Central memory CD4-positive, alpha-beta T cell (primary cell): ENCODE measurements around the gene TGFBR2.
A peak's percentile ranks its signal among the peaks of the same experiment; 100 is the strongest.

Experiments
- DNase-seq: peaks from one replicate; pipeline ENCODE4 v3.0.0; 2022

TGFBR2 gene

DNA sequence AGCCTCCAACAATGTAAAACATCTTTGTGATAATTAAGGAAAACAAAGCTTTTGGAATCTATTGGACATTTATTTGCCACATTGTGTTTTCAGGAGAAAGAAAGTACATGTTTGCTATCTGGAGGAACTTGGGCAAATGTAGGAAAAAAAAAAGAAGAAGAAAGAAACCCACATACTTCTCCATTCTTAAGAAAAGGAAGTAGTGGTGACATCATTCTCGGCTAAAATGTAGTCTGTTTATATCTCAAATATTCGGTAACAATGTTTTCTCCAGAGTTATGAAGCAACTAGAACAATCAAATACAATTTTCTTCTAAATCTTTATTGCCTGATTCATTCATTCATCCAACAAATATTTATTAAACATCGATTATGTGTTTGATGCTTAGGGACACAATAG lies 2.3 kb upstream of the TGFBR2 start:
- no peak for DNase-seq

DNA sequence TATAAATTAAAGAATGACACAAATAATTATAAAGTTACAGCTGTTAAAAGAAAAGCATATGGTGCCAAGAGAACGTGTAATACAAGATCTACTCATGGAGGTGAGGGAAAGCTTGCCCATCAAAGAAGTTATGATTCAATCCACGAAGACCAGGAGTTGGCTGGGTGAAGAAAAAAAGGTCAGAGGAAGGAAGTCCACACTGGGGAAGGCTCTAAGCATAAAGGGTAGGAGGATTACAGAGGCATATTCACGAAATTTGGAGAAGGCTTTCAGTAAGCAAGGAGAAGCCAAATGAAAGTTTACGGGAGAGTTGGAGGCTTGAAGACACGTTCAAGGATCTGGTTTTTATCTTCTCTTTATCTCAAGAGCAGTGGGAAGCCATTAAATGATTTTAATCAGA lies 1.8 kb upstream of the TGFBR2 start:
- no peak for DNase-seq

DNA sequence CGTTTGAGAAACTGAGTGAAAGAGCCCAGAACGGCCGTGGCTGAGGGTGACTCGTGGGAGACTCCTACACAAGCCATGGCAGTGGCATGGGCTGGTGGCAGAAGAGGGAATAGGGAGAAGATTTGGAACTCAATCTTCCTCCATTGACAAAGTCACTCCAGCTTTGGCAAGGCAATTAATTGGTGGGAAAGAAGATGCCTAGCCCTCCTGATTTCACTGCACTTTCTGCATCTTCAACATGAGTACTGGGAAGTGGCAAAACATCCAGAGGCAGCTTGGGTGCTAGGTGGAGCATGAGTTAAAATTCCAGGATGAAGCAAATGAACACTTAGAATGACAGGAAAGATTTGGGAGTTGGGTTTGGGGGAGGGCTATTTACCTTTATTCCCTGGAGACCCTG lies 1.4 kb upstream of the TGFBR2 start:
- no peak for DNase-seq

DNA sequence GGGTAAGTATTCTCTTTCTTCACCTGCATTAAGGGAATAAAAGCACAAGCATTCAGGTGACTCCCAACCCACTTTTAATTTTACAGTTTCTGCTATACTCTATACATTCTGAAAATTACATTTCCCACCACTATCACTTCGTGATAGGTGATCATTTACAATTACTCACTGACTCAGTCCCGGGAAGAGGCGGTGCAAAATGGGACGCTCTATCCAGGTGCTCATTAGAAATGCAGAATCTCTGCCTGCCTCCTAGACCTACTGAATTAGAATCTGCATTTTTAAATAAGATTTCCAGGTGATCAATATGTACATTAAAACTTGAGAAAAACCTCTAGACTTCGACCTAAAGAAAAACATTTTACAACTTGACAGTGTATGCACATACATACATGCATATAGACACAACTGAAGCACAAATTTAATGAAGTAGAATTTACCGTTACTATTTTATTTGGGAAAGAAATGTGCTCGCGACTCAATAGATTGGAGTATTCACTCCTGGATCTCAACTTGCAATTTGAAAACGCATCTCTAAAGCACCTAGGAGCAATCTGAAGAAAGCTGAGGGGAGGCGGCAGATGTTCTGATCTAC lies 598 bp upstream of the TGFBR2 start:
- DNase-seq: no peak

DNA sequence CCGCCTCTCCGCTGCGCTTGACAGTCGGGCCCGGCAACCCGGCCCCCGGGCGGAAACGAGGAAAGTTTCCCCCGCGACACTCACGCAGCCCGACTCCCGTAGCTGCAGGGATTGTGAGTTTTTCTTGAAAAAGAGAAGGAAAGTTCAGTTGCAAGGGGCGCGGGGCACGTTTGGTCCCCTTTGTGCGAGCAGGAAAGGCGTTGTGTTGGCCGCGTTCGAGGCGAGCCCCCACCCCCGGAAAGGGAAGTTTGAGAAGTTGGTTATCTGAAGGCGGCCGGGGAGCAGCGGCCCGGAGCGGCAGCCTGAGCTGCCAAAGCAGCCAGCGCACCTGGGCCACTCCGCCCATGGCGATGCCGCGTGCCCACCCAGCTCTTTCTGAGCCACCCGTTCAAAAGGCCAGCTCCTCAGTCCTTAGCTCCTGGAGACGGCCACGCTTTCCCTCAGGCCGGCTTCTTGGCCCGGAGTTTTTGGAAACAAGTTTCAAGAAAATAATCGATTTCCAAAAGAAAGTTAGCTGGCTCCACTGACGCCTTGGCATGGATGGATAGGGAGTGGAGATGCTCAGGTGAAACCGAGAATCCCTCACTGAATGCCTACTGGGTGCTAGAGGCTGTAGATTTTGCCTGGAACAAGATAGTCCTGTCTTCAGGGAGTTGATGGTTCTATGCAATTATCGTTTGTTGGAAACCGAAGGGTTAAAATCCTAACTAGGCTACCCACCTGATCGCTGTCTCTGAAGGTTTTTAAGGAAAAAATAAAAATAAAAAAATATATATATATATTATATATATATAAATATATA lies 832 bp downstream of the TGFBR2 start:
- peak; percentile 68 for DNase-seq

DNA sequence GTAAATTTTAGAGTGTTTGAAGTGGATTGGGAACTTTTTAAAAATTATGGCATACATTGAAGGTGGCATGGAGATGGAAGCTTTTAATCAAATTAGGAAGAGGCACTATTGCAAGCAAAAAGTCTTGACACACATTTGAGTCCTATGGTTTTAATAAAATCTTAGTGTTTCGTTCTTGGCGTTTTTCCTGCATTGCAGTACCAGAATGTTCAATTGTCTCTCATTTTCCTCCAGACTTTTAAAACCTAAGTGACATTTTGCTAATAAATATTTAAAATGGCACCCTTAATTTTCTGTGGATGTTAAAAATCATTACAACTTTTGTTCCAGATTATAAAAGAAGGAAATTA lies 2.2 kb downstream of the TGFBR2 start:
- DNase-seq: no peak

DNA sequence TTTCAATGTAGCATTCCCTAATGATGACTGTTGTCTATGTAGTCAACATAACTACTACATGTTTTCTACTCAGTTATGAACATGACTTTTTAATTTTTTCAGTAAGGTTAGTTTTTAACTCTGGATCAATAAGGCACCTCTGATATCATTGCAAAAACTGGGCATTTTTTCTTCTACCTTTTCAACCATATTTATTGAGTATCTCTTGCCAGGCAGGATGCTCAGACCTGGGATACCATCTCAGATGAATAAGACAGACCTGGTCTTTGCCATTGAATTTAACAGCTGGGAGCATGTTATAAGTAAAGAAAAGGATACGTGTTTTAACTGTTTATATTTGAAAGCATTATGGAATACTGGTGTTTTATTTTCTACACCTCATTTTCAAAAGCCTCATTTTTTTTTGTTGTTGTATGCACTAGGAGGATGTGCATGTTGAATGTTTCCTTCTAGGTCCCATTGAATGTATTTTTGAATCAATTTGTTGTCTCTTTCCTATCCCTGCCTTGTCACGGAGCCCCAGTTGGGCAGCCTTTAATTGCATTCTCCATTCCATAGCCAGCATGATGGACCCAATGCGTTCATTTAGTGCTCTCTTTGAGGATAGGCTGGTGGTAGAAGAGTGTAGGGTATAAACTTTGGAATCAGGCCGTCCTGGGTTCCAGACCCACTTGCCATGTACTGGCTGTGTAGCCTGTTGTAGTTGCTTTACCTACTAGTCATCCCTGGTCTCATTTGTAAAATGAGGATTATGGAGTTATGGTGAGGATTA lies 3.7 kb downstream of the TGFBR2 start:
- no peak for DNase-seq

DNA sequence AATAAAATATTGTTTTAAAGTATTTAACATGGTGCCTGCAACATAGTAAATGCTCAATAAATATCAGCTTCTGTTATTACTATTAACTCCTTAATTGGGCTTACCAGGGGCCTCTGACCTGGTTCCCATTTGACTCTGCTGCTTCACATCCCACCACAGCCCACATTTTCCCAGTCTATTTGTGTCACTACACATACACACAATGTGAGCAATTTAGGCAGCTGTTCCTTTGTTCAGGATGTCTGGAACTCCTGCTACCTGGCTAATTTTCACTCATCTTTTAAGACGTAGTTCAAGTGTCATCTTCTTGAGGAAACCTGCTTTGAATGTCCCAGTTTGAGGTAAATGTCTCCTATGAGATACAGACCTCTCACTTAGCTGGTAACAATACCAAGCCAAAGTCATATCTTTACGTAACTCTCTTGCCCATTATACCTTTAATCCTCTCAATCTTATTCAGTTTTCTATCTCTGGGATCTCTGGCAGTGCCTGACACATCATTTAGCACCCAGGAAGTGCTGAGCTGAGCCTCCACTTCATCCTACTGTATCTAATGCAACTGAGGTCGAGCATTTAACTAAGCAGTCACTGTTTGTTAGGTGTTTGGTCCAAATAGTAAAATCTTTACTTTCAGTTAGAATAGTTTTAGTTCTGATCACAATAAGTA lies 4.4 kb downstream of the TGFBR2 start:
- no peak for DNase-seq

DNA sequence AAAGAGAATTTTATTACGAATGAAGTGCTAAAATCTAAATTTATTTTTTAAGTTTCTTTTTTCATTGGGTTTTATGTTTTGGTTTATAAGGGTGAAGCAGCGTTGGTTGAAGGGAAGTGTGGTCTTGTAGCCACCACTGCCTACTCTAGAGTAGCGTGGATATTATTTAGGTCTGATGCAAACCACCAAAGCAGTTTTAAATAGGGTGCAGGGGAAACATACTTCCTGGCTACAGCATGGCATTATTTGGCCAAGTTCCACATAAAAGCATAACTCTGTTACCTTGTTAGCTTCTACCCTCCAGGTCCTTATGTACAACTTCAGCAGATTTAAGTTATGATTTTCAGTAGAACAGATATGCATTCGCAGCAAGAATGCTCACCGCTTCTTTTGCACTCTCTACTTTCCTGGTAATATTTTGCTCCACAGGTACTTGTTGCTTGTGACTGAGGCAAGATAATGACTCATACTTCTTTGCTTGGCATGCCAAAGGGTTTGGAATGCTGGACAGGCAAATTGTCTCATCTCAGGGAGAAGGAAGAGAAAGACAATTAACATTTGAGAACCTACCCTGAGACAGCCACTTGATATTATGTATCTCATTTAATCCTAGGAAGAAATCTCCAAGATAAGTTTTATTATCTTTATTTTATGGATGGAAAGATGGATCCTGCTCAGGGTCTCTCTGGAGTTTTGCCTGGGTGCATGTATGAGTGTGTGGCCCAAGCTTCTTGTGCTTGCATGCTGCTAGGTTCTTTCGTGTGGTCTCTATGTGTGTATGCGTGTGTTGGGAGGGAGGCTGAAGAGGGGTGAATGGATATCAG lies 5.4 kb downstream of the TGFBR2 start:
- peak; percentile 45 for DNase-seq

DNA sequence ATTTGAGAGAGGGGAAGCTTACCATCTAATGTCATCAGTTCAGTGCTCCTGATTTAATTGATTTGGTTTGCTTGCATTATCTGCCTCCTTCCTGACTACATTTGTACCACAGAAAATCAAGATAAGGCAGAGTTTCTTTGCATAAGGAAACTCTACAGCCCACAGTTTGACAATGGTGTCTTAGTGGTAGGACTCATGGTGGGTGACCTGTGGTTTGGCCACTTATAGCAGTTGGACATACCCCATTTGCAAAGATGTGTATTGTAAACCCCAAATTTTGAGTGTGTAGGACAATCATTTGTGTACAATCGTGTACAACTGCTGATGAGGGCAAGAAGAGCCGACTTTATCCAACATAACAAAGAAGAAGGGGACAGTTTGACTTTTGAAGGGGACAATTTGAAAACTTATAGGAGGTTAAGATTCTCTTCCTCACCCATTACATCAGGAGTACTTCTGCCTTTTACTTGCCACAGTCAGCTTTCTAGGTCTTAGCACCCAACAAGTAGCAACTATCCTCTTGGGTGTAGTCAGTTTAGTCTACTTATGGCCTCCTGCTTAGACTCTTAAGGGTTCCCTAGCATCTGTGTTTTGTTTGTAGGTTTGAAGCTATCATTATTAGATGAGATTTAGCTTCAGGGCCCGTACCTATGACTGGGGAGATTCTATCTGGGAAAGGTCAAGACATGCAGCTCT lies 6.2 kb downstream of the TGFBR2 start:
- DNase-seq: no peak

DNA sequence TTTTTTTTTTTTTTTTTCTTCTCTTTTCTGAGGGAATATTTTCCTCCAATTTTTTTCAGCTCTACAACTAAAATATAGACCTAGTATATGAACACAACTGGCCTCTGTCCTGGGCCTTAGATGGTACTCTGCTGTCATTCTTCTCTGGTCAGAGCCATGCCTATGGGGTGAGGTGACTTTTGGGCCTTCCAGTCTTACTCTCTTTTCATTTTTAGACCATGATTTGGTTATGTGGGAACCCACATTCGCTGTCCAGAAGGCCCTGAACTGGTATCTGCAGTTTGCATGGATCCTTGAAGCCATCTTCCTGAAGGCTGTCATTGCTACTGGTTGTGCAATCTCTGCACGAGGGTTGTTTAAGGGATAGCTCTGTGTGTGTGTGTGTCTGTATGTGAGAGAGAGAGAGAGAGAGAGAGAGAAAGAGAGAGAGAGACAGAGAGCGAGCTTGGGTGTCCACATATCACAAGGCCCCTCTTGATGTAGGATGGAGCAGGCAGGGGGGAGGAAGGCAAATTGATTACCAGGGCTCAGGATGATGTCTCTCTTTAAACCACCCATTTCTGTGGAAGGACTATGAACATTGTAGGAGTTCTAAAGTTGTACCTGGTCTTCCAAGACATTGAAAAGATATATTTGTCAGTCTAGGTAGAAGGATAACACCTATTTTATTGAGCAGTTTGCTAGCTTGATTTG lies 6.9 kb downstream of the TGFBR2 start:
- no peak for DNase-seq

DNA sequence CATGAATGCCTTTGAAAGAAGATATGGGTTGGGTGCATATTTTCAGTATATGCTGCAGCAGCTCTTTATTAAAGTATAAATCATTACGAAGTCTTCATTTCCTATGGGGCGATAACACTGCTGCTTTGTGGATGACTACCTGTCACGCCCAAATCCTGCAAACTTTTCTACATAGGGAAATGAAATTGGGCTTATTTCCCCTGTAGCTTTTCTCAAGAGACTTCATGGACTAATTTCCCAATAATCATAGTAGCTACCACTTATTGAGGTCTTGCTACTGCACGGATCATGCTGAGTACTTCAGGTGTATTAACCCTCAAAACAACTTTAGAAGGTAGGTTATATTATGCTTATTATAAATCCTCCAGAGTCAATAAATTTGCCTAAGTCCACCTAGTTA lies 8.0 kb downstream of the TGFBR2 start:
- no peak for DNase-seq

DNA sequence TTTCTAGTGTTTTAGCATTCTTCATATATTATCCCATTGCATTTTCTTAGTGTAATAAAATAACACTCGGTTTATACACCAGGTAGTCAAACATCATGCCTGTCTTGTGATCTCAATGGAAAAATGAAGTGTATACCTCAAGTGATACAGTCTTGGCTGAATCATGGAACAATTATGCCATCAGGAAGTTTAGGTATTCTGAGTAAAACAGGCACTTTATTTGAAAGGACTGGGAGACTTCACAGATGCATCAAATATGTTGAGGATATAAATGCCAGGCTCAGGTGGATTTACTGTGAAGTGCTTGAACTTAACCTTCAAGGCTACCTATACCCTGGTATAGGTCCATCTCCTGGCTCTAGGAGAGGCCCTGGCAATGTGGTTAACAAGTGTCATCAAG lies 8.5 kb downstream of the TGFBR2 start:
- no peak for DNase-seq

DNA sequence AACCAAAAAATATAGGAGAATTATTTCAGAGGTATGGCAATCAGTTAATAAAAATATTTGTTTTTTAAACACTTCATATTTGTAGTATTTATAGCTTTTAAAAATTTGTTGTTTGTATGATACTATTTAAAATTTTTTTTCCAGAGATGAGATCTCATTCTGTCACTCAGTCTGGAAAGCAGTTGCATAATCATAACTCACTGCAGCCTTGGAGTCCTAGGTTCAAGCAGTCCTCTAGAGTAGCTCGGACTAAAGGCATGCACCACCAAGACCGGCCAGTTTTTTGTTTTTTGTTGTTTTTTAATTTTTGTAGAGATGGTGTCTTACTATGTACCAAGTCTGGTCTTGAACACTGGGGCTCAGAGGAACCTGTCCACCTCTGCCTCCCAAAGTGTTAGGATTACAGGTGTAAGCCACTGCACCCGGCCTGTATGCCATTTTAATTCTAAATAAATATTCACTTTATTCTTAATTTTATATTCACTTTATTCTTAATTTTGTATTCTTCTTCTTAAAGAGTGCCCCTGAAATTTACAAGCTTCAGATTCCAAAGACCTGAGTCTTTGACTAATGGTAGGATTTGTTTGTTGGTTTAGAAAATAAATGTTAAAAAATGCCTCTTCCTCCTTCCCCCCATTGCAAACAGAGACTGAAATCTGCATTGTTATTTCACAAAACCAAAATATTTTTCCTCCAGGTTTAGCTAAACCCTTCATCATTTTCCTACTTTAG lies 9.4 kb downstream of the TGFBR2 start:
- DNase-seq: no peak

DNA sequence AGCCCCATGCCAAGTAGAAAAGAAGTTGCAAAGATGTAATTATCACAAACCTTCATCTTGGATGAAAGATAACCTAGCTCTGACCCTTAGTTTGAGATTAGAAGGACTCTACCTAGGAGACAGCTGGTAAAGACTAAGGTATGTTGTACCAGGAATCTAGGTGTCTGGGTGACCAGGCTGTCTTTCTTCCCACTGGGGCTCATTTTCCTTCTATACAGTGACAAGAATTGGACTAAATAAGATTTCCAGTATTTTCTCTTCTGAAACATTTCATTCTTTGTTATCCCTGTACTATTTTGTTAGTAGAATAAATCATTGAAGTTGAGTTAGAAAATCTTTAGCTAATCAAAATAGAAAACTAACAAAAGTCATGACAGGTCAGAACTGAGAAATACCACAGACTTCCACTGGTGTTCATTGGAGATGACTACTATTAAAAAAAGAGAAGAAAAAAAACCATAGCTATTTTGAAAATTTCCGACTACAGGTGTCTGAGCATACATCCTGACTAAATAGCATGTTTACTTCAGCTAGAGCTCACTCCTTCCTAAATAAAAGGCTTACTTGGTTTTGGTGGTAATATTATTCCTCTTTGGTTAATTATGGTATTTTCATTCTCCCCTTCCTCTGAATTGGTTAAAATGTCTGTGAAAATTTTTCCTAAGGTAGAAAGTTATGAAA lies 10.1 kb downstream of the TGFBR2 start:
- no peak for DNase-seq

DNA sequence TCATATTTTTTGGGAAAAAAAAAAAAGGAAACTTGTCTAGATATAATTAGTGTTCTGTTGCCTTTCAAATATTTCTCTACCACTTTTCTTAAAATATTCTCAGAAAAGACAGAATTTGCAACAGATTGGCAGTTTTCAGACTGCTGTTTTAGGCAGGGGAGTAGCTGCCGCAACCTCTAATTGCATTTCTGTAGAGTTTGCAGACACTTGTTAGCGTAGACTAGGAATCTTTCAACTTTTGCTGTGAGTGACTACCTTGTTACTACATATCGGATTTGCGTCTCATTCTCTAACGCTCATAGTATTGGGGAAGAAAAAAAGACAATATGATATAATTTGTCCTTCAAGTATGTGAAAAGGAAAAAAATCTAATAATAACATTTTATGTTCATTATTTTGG lies 10.7 kb downstream of the TGFBR2 start:
- no peak for DNase-seq

DNA sequence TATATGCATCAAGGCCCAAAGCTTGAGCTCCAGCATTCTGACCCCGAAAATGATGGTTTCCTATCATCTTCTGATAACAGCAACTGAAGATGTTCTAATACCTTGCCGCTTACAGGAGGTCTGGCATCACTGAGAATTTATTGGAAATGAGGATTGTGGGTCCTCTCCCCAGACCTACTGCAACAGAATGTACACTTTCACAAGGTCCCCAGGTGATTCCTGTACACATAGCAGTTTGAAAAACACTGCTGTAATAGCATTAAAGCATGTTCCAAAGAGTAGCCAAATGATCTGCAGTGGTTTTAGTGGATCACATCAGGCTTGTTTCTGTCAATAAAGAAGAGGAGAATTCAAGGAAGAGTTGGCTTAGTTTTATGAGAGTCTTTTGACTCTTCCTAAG lies 11.3 kb downstream of the TGFBR2 start:
- no peak for DNase-seq

DNA sequence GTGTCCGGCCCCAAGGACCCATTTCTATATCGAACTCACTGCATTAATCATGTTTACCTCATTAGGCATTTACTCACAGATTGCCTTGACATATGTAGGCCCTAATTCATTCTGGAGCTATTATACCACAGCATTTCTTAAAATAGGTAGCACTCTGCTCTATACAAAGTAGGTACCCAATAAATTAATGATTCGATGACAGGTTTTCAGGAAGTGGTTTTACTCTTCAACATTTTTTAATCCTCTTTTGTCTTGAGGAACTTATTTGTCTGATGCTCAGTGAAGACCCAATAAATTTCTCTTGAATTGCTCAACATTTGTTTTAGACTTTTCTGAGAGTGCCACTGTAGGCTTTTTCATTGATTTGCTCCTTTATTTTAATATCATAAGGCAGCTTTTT lies 12.1 kb downstream of the TGFBR2 start:
- no peak for DNase-seq

DNA sequence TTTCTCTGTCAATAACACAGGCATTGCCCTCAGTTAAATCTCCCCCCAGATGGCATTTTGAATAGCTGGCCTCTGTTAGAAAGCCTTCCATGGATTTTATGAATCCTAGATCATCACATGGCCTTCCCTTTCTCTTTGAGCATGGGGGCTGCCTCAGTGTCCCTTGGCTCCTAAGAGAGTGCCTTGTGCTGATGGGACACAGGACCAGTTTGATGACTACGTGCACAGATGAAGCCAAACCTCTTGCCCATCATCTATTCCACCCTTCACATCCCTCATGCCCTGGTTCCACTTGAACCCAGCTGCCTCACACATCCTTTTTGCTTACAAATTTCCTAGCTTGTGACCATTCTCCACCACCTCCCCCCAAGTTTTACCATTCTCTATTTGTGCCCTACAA lies 12.9 kb downstream of the TGFBR2 start:
- no peak for DNase-seq
